Prostate gland (tissue), 2 donors: Measurements from ENCODE around the gene SERPINH1.

Experiments used
- POLR2A ChIP-seq: fragments of 450-650 bp; IDR thresholded peaks from one replicate; pipeline ENCODE4 v1.6.1; 2016; ENCODE audit warnings: antibody characterized with exemption, mild to moderate bottlenecking
- POLR2AphosphoS5 ChIP-seq: sonication (generic); formaldehyde crosslinking; IDR thresholded peaks from one replicate; pipeline ENCODE4 v1.6.1; 2017; ENCODE audit warnings: antibody characterized with exemption
- TF ChIP-seq, protein P1 (sequence below), 4 experiments: fragments of 200-600 bp in 2 of 4; fragments of 450-650 bp in 2 of 4; sonication (generic) in 2 of 4; IDR thresholded peaks; 1 replicate in 3 of 4; 2 replicates in 1 of 4; pipeline ENCODE4 v1.5.1; 2016 to 2019; ENCODE audit warnings: antibody characterized with exemption in 4 of 4, mild to moderate bottlenecking in 2 of 4, moderate library complexity in 2 of 4

DNA sequence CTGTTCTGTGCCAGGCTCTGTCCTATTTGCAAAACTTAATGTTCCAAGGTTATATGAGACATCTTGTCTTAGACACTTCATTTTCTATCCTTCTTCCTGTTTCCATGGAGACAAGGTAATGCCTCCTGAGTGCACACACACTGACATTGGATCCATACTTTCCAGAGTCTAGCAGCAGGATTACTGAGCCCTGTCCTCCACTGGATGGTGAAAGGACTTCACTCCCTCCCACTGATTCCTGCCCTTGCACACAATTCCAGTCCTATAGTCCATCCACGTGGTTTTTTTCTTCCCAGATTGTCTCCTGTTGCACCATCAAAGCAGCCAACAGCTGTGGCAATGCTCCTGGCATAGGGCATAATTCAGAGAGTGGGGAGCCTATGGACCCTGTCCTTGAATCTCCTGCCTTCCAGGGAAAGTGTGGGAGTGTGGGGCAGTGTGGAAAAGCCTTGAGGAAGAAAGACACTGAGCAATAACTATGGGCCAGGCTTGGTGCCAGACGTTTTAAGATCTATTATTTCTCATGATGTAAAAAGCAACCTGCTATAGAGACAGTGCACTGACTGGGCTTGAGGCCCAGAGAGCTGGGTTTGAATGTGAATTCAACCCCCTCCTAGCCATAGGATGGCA lies 31.3 kb downstream of the SERPINH1 start:
- TF ChIP-seq, protein P1, sequence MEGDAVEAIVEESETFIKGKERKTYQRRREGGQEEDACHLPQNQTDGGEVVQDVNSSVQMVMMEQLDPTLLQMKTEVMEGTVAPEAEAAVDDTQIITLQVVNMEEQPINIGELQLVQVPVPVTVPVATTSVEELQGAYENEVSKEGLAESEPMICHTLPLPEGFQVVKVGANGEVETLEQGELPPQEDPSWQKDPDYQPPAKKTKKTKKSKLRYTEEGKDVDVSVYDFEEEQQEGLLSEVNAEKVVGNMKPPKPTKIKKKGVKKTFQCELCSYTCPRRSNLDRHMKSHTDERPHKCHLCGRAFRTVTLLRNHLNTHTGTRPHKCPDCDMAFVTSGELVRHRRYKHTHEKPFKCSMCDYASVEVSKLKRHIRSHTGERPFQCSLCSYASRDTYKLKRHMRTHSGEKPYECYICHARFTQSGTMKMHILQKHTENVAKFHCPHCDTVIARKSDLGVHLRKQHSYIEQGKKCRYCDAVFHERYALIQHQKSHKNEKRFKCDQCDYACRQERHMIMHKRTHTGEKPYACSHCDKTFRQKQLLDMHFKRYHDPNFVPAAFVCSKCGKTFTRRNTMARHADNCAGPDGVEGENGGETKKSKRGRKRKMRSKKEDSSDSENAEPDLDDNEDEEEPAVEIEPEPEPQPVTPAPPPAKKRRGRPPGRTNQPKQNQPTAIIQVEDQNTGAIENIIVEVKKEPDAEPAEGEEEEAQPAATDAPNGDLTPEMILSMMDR (IDR thresholded peaks at IDR 0.05), result no peak
- TF ChIP-seq POLR2A, result no peak
- TF ChIP-seq POLR2AphosphoS5, result no peak
